HCT116 (cell line): Measurements from ENCODE around the gene VLDLR. TPM values are rescaled to one million over a fixed set of nuclear protein-coding genes. Genes with fewer than 3 reads are reported as not detected.

ENCODE experiments used
- ATAC-seq: fragments of 200-7000 bp; cut with Tn5 transposase; 2 replicates; pipeline ENCODE4 v1.9.1; 2020; ENCODE audit warnings: mild to moderate bottlenecking, moderate library complexity
- BruUV-seq: library from RNA; stranded (reverse); fragments of 400-500 nt; replicated peaks from 2 replicates; lab custom pipeline; 2021; lab: Mats Ljungman, UMichigan
- CTCF ChIA-PET: fragments of 300-600 bp; sonication (Branson Sonifier 250); formaldehyde crosslinking; loops from one replicate; lab custom pipeline; 2021; ENCODE audit warnings: antibody characterized with exemption; lab: Charles Lee
- POLR2A ChIA-PET: fragments of 300-600, 350-600 bp; sonication (Branson Sonifier 250); formaldehyde crosslinking; loops from one replicate; lab custom pipeline; 2021; ENCODE audit warnings: antibody characterized with exemption; lab: Charles Lee
- RAD21 ChIA-PET, 2 experiments: fragments of 300-600 bp; sonication (Branson Sonifier 250); formaldehyde crosslinking; loops; one replicate each; lab custom pipeline; 2023; ENCODE audit warnings: low total read pairs in 2 of 2; ENCODE audit not compliant: uncharacterized antibody in 2 of 2, unreplicated experiment in 2 of 2, low non-redundant PET in 1 of 2; lab: Charles Lee
- DNase-seq: peaks from one replicate; pipeline ENCODE4 v3.0.0-alpha.2; 2010; ENCODE audit warnings: low read depth, low spot score
- H2AFZ ChIP-seq: fragments of 200-600 bp; shearing (Covaris generic), sonication (generic); 2 replicates; pipeline ENCODE4 v1.6.1; 2017; ENCODE audit warnings: low read depth, mixed run types, mixed read lengths, antibody characterized with exemption, low read length; ENCODE audit not compliant: poor library complexity, severe bottlenecking
- H3K27ac ChIP-seq: 2 replicates; pipeline ENCODE4 v1.5.1; 2012; ENCODE audit warnings: low read depth, low read length
- H3K27me3 ChIP-seq: fragments of 200-600 bp; sonication (generic); 2 replicates; pipeline ENCODE4 v1.6.1; 2016; ENCODE audit warnings: mixed run types, low read length, mixed read lengths; ENCODE audit not compliant: insufficient read depth
- H3K36me3 ChIP-seq, 2 experiments: fragments of 200-500 bp in 1 of 2; fragments of 200-600 bp in 1 of 2; sonication (Bioruptor generic) in 1 of 2; sonication (generic) in 1 of 2; 2 replicates each; pipeline versions ENCODE4 v1.5.1 to v1.6.1; 2014 to 2016; ENCODE audit warnings: low read length in 2 of 2, inconsistent platforms in 1 of 2, mixed read lengths in 1 of 2, mixed run types in 1 of 2; ENCODE audit not compliant: insufficient read depth in 2 of 2, control insufficient read depth in 1 of 2
- H3K4me1 ChIP-seq, 2 experiments: fragments of 200-600 bp in 1 of 2; sonication (generic) in 1 of 2; 2 replicates each; pipeline versions ENCODE4 v1.5.1 to v1.6.1; 2012 to 2017; ENCODE audit warnings: low read length in 2 of 2, inconsistent platforms in 1 of 2, mild to moderate bottlenecking in 1 of 2, mixed read lengths in 1 of 2, mixed run types in 1 of 2, moderate library complexity in 1 of 2; ENCODE audit not compliant: insufficient read depth in 2 of 2, control insufficient read depth in 1 of 2
- H3K4me2 ChIP-seq: fragments of 200-600 bp; sonication (generic); 2 replicates; pipeline ENCODE4 v1.6.1; 2017; ENCODE audit warnings: mixed run types, low read length, mixed read lengths
- H3K4me3 ChIP-seq, 2 experiments: fragments of 200-600 bp in 1 of 2; sonication (generic) in 1 of 2; replicated peaks in 1 of 2; 2 replicates each; pipeline ENCODE4 v1.5.1; 2011 to 2016; ENCODE audit warnings: low read length in 2 of 2, control low read depth in 1 of 2, low read depth in 1 of 2, mild to moderate bottlenecking in 1 of 2, mixed read lengths in 1 of 2, mixed run types in 1 of 2
- H3K79me2 ChIP-seq: fragments of 200-600 bp; sonication (generic); 2 replicates; pipeline ENCODE4 v1.6.1; 2017; ENCODE audit warnings: mild to moderate bottlenecking, mixed run types, low read length, moderate library complexity, mixed read lengths; ENCODE audit not compliant: insufficient read depth
- H3K9ac ChIP-seq: fragments of 200-600 bp; sonication (generic); 2 replicates; pipeline ENCODE4 v1.6.1; 2016; ENCODE audit warnings: low read length, mixed read lengths
- H3K9me2 ChIP-seq: fragments of 200-600 bp; sonication (generic), shearing (Covaris generic); 2 replicates; pipeline ENCODE4 v1.6.1; 2017; ENCODE audit warnings: mixed run types, mild to moderate bottlenecking, moderate library complexity; ENCODE audit not compliant: insufficient read depth
- H3K9me3 ChIP-seq, 2 experiments: fragments of 200-500 bp in 1 of 2; fragments of 200-600 bp in 1 of 2; sonication (Bioruptor generic) in 1 of 2; sonication (generic) in 1 of 2; 2 replicates each; pipeline ENCODE4 v1.6.1; 2014 to 2017; ENCODE audit warnings: low read length in 2 of 2, mixed read lengths in 2 of 2, inconsistent platforms in 1 of 2, low read depth in 1 of 2, mild to moderate bottlenecking in 1 of 2, mixed run types in 1 of 2, moderate library complexity in 1 of 2; ENCODE audit not compliant: control insufficient read depth in 1 of 2, insufficient read depth in 1 of 2
- H4K20me1 ChIP-seq: fragments of 200-600 bp; sonication (generic), shearing (Covaris generic); 2 replicates; pipeline ENCODE4 v1.6.1; 2017; ENCODE audit warnings: mixed run types, mild to moderate bottlenecking, moderate library complexity; ENCODE audit not compliant: insufficient read depth
- CEBPB ChIP-seq: IDR thresholded peaks from 2 replicates; pipeline ENCODE4 v1.6.1; 2012; ENCODE audit warnings: low read depth
- EZH2phosphoT487 ChIP-seq: fragments of 200-600 bp; IDR thresholded peaks from 2 replicates; pipeline ENCODE4 v1.6.1; 2018; ENCODE audit warnings: antibody characterized with exemption, borderline replicate concordance
- FOSL1 ChIP-seq: IDR thresholded peaks from 2 replicates; pipeline ENCODE4 v1.6.1; 2012; ENCODE audit warnings: low read depth
- JUND ChIP-seq: IDR thresholded peaks from 2 replicates; pipeline ENCODE4 v1.6.1; 2012
- POLR2AphosphoS5 ChIP-seq: IDR thresholded peaks from 2 replicates; pipeline ENCODE4 v1.6.1; 2011; ENCODE audit warnings: mild to moderate bottlenecking, low read depth, low read length, moderate library complexity
- RAD21 ChIP-seq: IDR thresholded peaks from 2 replicates; pipeline ENCODE4 v1.6.1; 2012; ENCODE audit warnings: low read depth, mild to moderate bottlenecking
- SIN3A ChIP-seq: IDR thresholded peaks from 2 replicates; pipeline ENCODE4 v1.6.1; 2012; ENCODE audit warnings: low read depth
- SP1 ChIP-seq: IDR thresholded peaks from 2 replicates; pipeline ENCODE4 v1.6.1; 2012; ENCODE audit warnings: low read depth
- YY1 ChIP-seq: IDR thresholded peaks from 2 replicates; pipeline ENCODE4 v1.6.1; 2011; ENCODE audit warnings: low read length, low read depth, moderate library complexity, mild to moderate bottlenecking; ENCODE audit not compliant: insufficient replicate concordance; ENCODE audit errors: extremely low read depth
- intact Hi-C: fragments of 100-400 bp; cut with micrococcal nuclease; formaldehyde crosslinking; loops from 2 replicates; pipeline ENCODE4 v1.10.0; 2022
- total RNA-seq: library from RNA; stranded (reverse); gene quantifications from one replicate; pipeline ENCODE4 v1.2.1, GENCODE V29; 2021; ENCODE audit not compliant: unreplicated experiment
- TF ChIP-seq, protein P1 (sequence below): IDR thresholded peaks from 2 replicates; pipeline ENCODE4 v1.6.1; 2012; ENCODE audit warnings: low read depth

The VLDLR gene
- total RNA-seq, 1 experiment from 2014 or later: 0.17 TPM

DNA sequence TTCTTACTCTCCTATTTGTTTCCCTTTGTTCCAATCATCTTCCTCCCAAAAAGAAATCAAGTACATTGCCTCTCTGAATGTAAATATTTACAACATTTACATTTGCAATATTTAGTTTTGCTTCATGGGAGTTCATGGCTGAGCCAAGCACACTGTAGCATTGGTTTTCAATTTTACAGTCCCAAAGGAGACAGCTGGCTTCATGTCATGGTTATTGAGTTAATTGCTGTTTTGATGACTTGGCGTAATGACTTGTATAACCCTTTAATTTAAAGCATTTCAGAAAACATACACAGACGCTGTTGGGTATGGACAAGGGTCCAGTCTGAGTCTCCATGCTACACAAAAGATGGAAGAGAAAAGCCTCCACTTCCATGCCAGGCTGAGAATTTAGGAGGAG is 25.6 kb upstream of the VLDLR start:
- H3K4me2 ChIP-seq: no peak overlapping the region
- no peaks in the 10 kb centered on the region for H3K36me3 ChIP-seq
- no peaks in the 10 kb centered on the region for H3K79me2 ChIP-seq
- POLR2A ChIA-PET: no interaction called here
- no peaks in the 10 kb centered on the region for H4K20me1 ChIP-seq
- H3K9ac ChIP-seq: no peak overlapping the region
- no peaks in the 10 kb centered on the region for H3K9me2 ChIP-seq
- CTCF ChIA-PET: no interaction called here
- intact Hi-C loops: no loop called here
- H3K27me3 ChIP-seq: peaks cover 36% of the 10 kb centered on the region
- no peaks in the 10 kb centered on the region for H3K9me3 ChIP-seq
- DNase-seq (no peak), ATAC-seq (no peak)
- H3K27ac ChIP-seq: no peak overlapping the region
- H2AFZ ChIP-seq: no peak overlapping the region
- RAD21 ChIA-PET: no interaction called here
- no peak for TF ChIP-seq FOSL1
- TF ChIP-seq YY1: no peak
- no peak for TF ChIP-seq JUND
- no peak for TF ChIP-seq CEBPB
- TF ChIP-seq, protein P1, sequence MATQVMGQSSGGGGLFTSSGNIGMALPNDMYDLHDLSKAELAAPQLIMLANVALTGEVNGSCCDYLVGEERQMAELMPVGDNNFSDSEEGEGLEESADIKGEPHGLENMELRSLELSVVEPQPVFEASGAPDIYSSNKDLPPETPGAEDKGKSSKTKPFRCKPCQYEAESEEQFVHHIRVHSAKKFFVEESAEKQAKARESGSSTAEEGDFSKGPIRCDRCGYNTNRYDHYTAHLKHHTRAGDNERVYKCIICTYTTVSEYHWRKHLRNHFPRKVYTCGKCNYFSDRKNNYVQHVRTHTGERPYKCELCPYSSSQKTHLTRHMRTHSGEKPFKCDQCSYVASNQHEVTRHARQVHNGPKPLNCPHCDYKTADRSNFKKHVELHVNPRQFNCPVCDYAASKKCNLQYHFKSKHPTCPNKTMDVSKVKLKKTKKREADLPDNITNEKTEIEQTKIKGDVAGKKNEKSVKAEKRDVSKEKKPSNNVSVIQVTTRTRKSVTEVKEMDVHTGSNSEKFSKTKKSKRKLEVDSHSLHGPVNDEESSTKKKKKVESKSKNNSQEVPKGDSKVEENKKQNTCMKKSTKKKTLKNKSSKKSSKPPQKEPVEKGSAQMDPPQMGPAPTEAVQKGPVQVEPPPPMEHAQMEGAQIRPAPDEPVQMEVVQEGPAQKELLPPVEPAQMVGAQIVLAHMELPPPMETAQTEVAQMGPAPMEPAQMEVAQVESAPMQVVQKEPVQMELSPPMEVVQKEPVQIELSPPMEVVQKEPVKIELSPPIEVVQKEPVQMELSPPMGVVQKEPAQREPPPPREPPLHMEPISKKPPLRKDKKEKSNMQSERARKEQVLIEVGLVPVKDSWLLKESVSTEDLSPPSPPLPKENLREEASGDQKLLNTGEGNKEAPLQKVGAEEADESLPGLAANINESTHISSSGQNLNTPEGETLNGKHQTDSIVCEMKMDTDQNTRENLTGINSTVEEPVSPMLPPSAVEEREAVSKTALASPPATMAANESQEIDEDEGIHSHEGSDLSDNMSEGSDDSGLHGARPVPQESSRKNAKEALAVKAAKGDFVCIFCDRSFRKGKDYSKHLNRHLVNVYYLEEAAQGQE: no peak
- TF ChIP-seq SP1: no peak
- no peak for TF ChIP-seq SIN3A
- no peak for TF ChIP-seq EZH2phosphoT487
- no peak for TF ChIP-seq POLR2AphosphoS5
- no peak for TF ChIP-seq RAD21
- TF ChIP-seq, all 23 proteins: peak for 0
- BruUV-seq: no TSS peak
- H3K4me1 ChIP-seq: no peaks in the 10 kb centered on the region
- no peak overlapping the region for H3K4me3 ChIP-seq
